Measurements from ENCODE around the gene TFR2. TPM values are rescaled to one million over a fixed set of nuclear protein-coding genes. Genes with fewer than 3 reads are reported as not detected.

Gene TFR2
- total RNA-seq, 1 donor from 2014 or later = 0.35 TPM

Other genes with a start within 250 kb of the TFR2 start
- 4.9 TPM for gene ZCWPW1, start 212.8 kb downstream of the TFR2 start, total RNA-seq
- 36.3 TPM for gene MEPCE, start 211.7 kb downstream of the TFR2 start, total RNA-seq
- gene PPP1R35, start 205.1 kb downstream of the TFR2 start, total RNA-seq = 24.5 TPM
- 1.7 TPM for gene SPACDR, start 177.3 kb downstream of the TFR2 start, total RNA-seq
- 53.6 TPM for gene TSC22D4, start 162.3 kb downstream of the TFR2 start, total RNA-seq
- 1.1 TPM for gene NYAP1, start 157.6 kb downstream of the TFR2 start, total RNA-seq
- 22.9 TPM for gene AGFG2, start 102.3 kb downstream of the TFR2 start, total RNA-seq
- 10.6 TPM for gene SAP25, start 67.7 kb downstream of the TFR2 start, total RNA-seq
- gene LRCH4, start 55.4 kb downstream of the TFR2 start, total RNA-seq = 80.3 TPM
- 0.74 TPM for gene FBXO24, start 55.2 kb downstream of the TFR2 start, total RNA-seq
- 75.2 TPM for gene PCOLCE, start 39.2 kb downstream of the TFR2 start, total RNA-seq
- 19.5 TPM for gene MOSPD3, start 29.0 kb downstream of the TFR2 start, total RNA-seq
- not detected for gene ACTL6B, start 14.9 kb upstream of the TFR2 start, total RNA-seq
- 247 TPM for gene GNB2, start 32.2 kb upstream of the TFR2 start, total RNA-seq
- gene GIGYF1, start 52.7 kb upstream of the TFR2 start, total RNA-seq = 53.4 TPM
- 21.5 TPM for gene POP7, start 64.6 kb upstream of the TFR2 start, total RNA-seq
- not detected for gene EPO, start 78.9 kb upstream of the TFR2 start, total RNA-seq
- gene ZAN, start 92.0 kb upstream of the TFR2 start, total RNA-seq = not detected
- 68.6 TPM for gene EPHB4, start 186.0 kb upstream of the TFR2 start, total RNA-seq
- gene SLC12A9, start 211.2 kb upstream of the TFR2 start, total RNA-seq = 43.6 TPM
- gene TRIP6, start 225.8 kb upstream of the TFR2 start, total RNA-seq = 56.5 TPM
- gene SRRT, start 233.6 kb upstream of the TFR2 start, total RNA-seq = 105 TPM
- gene UFSP1, start 248.2 kb upstream of the TFR2 start, total RNA-seq = 2.3 TPM

Data from lower lobe of right lung (tissue), 1 donor.